GM19043 (cell line): ENCODE data around the gene PLAAT4.

ENCODE experiments used
- ATAC-seq: cut with Tn5 transposase; IDR thresholded peaks from one replicate; pipeline ENCODE4 v1.9.1; 2021; ENCODE audit warnings: low read depth; ENCODE audit not compliant: unreplicated experiment

Gene PLAAT4

DNA sequence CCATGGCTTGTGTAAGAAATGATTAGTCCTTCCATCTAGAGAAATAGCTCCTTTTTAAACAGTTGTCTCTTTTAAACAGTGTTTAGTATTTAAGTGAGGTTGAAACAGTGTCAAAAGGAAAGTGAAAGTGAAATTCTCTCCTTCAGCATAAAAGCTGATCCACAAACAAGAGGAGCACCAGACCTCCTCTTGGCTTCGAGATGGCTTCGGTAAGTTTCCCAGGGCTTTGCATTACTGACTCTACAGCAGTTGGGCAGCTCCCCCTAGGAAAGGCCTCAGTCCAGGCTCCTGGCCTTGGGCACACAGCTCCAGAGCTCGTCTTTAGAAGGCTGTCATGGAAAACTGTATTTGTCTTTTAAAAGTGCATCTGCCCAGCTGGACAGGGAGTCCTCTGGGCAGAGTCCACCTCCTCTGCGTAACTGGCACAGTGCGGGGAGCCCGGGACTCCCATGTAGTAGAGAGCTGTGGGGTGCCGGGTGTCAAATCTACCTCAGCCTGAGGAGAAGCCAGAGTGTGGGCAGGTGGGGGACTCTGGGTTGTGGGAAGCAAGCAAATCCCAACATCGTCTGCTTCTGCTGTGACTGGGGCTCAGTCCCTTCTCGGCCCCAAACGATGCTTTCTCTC lies at the start of gene PLAAT4:
Gene PLAAT4, plus strand, starts transcription at position 140 of the 624 bp plus-strand sequence. Its CDS starts 61 bp downstream, at position 201.
- ATAC-seq, result no peak

DNA sequence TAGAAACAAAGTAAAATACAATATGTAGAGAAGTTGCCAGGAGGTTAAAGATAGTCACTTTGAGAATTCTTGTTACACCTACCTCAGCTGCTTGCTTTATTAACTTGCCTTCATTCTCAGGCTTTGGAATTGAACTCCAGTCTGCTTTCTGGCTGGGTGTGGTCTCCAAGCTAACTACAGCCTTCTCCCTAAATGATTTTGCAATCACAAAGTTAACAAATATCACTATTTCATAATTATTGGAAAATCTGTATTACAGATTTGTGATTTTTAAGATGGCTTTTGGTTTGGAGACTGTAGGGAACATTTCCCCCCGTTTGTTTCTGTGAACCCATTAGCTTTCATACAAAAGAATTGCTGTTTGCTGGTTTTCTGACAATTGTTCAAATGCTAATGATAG lies 47.8 kb upstream of the PLAAT4 start:
- no peak for ATAC-seq

GRCh38 chr11:63489879-63490278 lies 46.7 kb upstream of the PLAAT4 start:
- ATAC-seq, result no peak

DNA sequence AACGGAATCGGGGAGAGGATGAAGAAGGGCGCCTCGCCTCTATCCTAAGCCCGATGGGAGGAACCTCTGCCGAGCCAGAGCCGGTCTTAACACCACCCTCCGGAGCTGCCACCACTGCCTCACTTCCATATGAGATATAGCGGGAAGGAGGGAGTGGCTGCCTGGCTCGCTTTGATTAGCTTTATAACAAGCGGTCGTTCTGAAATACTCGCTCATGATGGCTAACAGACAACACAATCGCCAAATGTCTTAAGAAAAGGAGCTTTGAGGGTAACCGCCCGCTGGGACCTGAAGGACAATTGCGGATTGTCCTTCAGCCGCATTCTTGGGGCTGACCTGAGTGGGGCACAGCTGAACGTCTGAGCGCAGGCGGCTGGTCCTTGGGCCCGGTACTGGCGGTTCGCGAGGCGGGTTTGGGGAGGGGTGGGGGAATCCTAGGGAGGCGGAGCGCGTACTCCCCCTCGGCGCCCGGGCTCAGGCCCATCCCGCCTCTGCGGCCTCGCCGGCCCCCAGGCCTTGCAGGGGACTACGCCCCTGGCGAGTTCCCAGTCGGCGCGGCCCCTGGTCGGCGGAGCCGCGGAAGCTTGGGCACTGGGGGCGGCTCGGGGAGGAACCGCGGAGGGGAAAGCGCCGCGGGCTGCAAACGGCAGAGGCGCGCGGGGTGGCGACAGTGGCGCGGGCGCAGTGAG lies 45.9 kb upstream of the PLAAT4 start, which contains the start of gene PLAAT5:
Gene PLAAT5, minus strand, starts transcription at position 617 of the 689 bp plus-strand sequence. Its CDS starts 133 bp downstream, at position 484.
- ATAC-seq, result no peak

DNA sequence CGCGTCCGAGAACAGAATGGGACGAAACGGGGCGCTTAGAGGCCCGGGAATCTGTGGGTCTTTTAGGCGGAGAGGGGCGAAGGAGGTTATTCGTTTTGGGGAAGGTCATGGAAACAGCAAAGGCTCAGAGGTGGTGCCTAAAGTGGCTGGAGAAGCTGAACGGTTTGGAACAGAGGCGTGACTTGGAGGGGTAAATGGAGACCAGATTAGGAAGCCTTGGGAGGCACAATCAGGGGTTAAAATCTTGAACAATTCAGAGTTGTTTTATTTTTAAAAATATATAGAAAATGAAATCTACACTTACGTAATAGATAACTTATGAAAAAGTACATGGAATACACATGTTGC lies 45.4 kb upstream of the PLAAT4 start:
- no peak for ATAC-seq

DNA sequence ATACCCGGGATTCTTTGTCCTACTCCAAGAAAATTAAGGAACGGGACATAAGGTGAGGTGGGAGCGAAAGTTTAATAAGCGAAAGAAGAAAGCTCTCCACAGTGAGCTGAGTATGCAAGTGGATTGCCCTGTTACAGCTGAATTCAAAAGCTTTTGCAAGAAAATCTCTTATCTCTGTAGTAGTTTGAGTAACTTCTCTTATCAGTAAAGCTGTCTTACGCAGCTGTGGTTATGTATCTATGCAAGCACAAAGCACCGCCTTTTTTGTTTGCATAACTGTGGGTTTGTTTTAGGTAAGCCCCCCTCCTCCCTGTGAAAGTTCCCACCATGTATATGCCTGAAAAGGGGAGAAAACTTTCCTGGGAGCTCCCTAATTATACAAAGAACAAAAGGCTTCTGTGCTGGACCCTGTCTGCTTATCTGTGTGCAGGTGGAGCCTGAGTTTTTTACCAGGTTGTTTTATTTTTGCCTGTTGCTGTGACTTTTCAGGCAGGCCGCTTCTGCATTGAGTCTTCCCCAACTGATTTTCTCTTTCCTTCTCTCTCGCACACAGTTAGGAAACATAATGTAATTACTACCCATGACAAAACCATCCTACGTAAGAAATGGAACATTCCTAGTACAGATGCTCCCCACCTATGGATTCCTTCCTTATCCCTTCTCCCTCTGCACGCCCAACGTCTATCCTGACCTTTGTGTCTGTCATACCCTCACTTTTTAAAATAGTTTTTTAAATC lies 44.8 kb upstream of the PLAAT4 start:
- ATAC-seq, result no peak

- no peak for ATAC-seq
These were observed 44.2 kb upstream of the PLAAT4 start for GRCh38 chr11:63492441-63492840.

GRCh38 chr11:63493127-63493526 lies 43.5 kb upstream of the PLAAT4 start:
- ATAC-seq, result no peak

DNA sequence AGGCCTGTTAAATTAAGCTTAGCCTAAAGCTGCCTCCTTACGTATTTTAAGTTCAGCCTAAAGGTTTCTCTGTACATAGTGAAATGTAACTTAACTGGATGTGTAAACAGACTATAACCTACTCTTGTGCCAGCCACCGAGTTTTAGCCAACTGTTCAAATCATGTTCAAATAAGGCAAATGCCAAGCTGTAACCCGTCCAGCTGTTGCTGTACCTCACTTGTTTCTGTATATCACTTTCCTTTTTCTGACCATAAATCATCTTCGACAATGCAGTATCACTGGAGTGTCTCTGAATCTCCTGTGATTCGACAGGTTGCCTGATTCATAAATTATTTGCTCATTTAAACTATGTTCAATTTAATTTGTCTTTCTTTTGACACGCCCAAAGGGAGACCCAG lies 41.6 kb upstream of the PLAAT4 start:
- no peak for ATAC-seq

- ATAC-seq, result no peak
These were observed 36.7 kb upstream of the PLAAT4 start for GRCh38 chr11:63499874-63500273.

- no peak for ATAC-seq
These were observed 35.4 kb upstream of the PLAAT4 start for GRCh38 chr11:63501236-63501635.

GRCh38 chr11:63502252-63502820 lies 34.3 kb upstream of the PLAAT4 start:
- no peak for ATAC-seq

- ATAC-seq, result no peak
These were observed 33.1 kb upstream of the PLAAT4 start for GRCh38 chr11:63503492-63503891.

GRCh38 chr11:63504054-63504453 lies 32.6 kb upstream of the PLAAT4 start:
- ATAC-seq, result no peak

DNA sequence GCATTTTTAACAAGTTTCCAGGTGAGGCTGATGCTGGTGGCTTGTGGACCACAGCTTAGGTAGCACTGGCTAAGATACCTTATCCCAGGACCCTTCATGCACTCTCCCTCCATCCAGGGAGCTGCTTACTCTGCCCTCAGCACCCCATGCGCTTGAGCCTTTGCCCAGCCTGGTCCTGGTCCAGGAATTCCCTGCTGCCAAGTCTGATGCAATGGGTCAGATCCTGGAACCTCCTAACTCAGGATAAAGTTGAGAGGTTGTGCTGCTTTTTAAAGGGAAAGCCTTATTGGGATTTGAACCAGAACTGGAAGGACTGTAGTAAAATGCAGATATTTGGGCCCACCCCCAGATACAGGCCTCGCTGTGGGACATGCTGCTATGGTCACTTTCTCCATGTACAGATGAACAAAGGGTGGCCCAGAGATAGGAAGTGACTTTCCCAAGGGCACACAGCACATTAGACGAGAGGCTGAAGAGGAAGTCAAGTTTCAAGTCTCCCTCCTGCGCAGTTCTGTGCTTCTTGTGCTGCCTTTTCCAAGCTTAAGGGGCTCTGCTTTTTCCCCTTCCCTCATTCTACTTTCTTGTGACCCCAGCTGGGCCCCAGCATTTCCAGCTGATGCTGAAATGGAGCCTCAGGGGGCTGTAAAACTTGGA lies 31.5 kb upstream of the PLAAT4 start:
- ATAC-seq, result no peak

- no peak for ATAC-seq
These were observed 30.6 kb upstream of the PLAAT4 start, which contains the start of gene LGALS12 for GRCh38 chr11:63505857-63506528. Gene LGALS12 (plus strand): TSS chr11:63506084. CDS start chr11:63506459, 375 bp downstream.

GRCh38 chr11:63506876-63507275 lies 29.7 kb upstream of the PLAAT4 start:
- no peak for ATAC-seq

DNA sequence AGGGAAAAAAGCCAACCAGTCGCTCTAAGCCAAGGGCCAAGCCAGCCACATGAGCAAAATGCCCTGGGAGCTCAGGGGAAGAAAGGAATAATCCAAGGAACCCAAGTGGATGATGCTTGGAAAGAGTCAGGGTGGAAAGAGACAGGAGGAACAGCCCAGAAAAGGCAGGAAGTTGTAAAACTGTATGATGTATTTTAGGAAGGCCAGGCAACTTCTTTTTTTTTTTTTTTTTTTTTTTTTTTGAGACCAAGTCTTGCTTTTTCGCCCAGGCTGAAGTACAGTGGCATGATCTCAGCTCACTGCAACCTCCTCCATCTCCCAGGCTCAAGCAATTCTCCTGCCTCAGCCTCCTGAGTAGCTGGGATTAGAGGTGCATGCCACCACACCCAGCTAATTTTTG lies 29.1 kb upstream of the PLAAT4 start:
- ATAC-seq, result no peak

GRCh38 chr11:63508009-63508408 lies 28.6 kb upstream of the PLAAT4 start:
- ATAC-seq, result no peak

DNA sequence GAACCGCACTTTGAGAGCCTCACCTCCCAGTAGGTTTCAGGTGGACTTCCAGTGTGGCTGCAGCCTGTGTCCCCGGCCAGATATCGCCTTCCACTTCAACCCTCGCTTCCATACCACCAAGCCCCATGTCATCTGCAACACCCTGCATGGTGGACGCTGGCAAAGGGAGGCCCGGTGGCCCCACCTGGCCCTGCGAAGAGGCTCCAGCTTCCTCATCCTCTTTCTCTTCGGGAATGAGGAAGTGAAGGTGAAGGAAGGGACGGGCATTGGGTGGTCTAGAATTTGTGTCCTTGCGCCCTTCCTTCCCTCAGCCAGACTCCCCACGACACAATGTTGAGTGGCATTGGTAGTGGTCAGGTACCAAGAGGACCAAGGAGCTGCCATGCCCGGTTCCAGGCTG lies 27.9 kb upstream of the PLAAT4 start:
- ATAC-seq, result no peak
